Activated naive CD4-positive, alpha-beta T cell treated with anti-CD3 and anti-CD28 coated beads for 36 hours (primary cell): ENCODE results near the gene GLTP. TPM values are rescaled to one million over a fixed set of nuclear protein-coding genes. Genes with fewer than 3 reads are reported as not detected.

Experiments used
- CTCF ChIA-PET: fragments of 350-600 bp; sonication (Branson Sonifier 250); formaldehyde crosslinking; loops from one replicate; lab custom pipeline; 2021; ENCODE audit warnings: antibody characterized with exemption; lab: Charles Lee
- DNase-seq: peaks from one replicate; pipeline ENCODE4 v3.0.0-alpha.2; 2020
- H3K27ac Mint-ChIP-seq: one replicate; pipeline ENCODE4 v1.8.0; 2021; ENCODE audit warnings: mild to moderate bottlenecking, mixed read lengths
- H3K27me3 Mint-ChIP-seq: one replicate; pipeline ENCODE4 v1.8.0; 2021; ENCODE audit warnings: low read depth, mixed read lengths
- H3K36me3 Mint-ChIP-seq: one replicate; pipeline ENCODE4 v1.8.0; 2021; ENCODE audit warnings: low read depth, mixed read lengths
- H3K4me1 Mint-ChIP-seq: one replicate; pipeline ENCODE4 v1.8.0; 2021; ENCODE audit warnings: low read depth, mixed read lengths
- H3K4me3 Mint-ChIP-seq: one replicate; pipeline ENCODE4 v1.8.0; 2021; ENCODE audit warnings: mild to moderate bottlenecking, moderate library complexity, mixed read lengths
- H3K9me3 Mint-ChIP-seq: one replicate; pipeline ENCODE4 v1.8.0; 2021; ENCODE audit warnings: mixed read lengths
- intact Hi-C: fragments of 100-400 bp; cut with micrococcal nuclease; formaldehyde crosslinking; loops from one replicate; pipeline ENCODE4 v1.15.1; 2023
- total RNA-seq, 2 experiments: library from RNA; stranded (reverse); gene quantifications; one replicate each; pipeline ENCODE4 v1.2.3, GENCODE V29; 2021

Gene GLTP
- total RNA-seq, 2 experiments from 2014 or later = 18.1 to 19.9 TPM

- H3K27me3 Mint-ChIP-seq = no peaks in the 10 kb centered on the region
- H3K4me3 Mint-ChIP-seq = no peak overlapping the region
- H3K27ac Mint-ChIP-seq = no peak overlapping the region
- CTCF ChIA-PET = no interaction called here
- H3K36me3 Mint-ChIP-seq = peaks cover 20% of the 10 kb centered on the region
- H3K4me1 Mint-ChIP-seq = no peaks in the 10 kb centered on the region
- no peaks in the 10 kb centered on the region for H3K9me3 Mint-ChIP-seq
- DNase-seq = no peak
- intact Hi-C loops = no loop called here
These were observed 40.0 kb upstream of the GLTP start for GRCh38 chr12:109920261-109920780.

- intact Hi-C loops = no loop called here
- CTCF ChIA-PET = no interaction called here
- peaks cover 27% of the 10 kb centered on the region for H3K36me3 Mint-ChIP-seq
These were observed 39.1 kb upstream of the GLTP start for GRCh38 chr12:109919456-109919855.

GRCh38 chr12:109916045-109916444 is 35.7 kb upstream of the GLTP start:
- Mint-ChIP-seq H3K36me3 (peaks cover 30% of the 10 kb centered on the region), H3K9me3 (no peaks in the 10 kb centered on the region), H3K27me3 (no peaks in the 10 kb centered on the region), H3K4me3 (no peak overlapping the region), H3K4me1 (no peaks in the 10 kb centered on the region), H3K27ac (no peak overlapping the region)
- CTCF ChIA-PET = interaction anchor here (0.6 to 1.4 kb wide), 2 partner anchors 12 to 571 kb away, joined by 3 to 5 read pairs; no protein-coding TSS in a partner anchor
- intact Hi-C loops = no loop called here
- DNase-seq = no peak

More at GRCh38 chr12:109919456-109919855, 39.1 kb upstream of the GLTP start:
- Mint-ChIP-seq H3K4me3 (no peak overlapping the region), H3K27me3 (no peaks in the 10 kb centered on the region), H3K27ac (no peak overlapping the region), H3K9me3 (no peaks in the 10 kb centered on the region), H3K4me1 (no peaks in the 10 kb centered on the region)
- DNase-seq = no peak

GRCh38 chr12:109915171-109916040 is 35.1 kb upstream of the GLTP start:
- Mint-ChIP-seq H3K27me3 (no peaks in the 10 kb centered on the region), H3K4me3 (no peak overlapping the region), H3K36me3 (peaks cover 28% of the 10 kb centered on the region), H3K27ac (no peak overlapping the region), H3K9me3 (no peaks in the 10 kb centered on the region), H3K4me1 (no peaks in the 10 kb centered on the region)
- CTCF ChIA-PET = interaction anchor here (0.5 to 1.4 kb wide), 3 partner anchors 13 to 570 kb away, joined by 3 to 5 read pairs (median 3); no protein-coding TSS in a partner anchor
- DNase-seq = no peak
- intact Hi-C loops = no loop called here

- Mint-ChIP-seq H3K4me1 (no peaks in the 10 kb centered on the region), H3K27me3 (no peaks in the 10 kb centered on the region), H3K4me3 (no peak overlapping the region), H3K36me3 (peaks cover 29% of the 10 kb centered on the region), H3K9me3 (no peaks in the 10 kb centered on the region), H3K27ac (no peak overlapping the region)
- DNase-seq = no peak
- CTCF ChIA-PET = interaction anchor here (0.5 kb wide), 1 partner anchor 549 kb away, joined by 3 read pairs; no protein-coding TSS in a partner anchor
- intact Hi-C loops = no loop called here
These were observed 34.1 kb upstream of the GLTP start for GRCh38 chr12:109914461-109914860.

- peaks cover 33% of the 10 kb centered on the region for H3K36me3 Mint-ChIP-seq
These were observed 32.5 kb upstream of the GLTP start for GRCh38 chr12:109912855-109913321.

GRCh38 chr12:109910969-109911348 is 30.6 kb upstream of the GLTP start:
- DNase-seq = peak; percentile 23

More at GRCh38 chr12:109912855-109913321, 32.5 kb upstream of the GLTP start:
- H3K27ac Mint-ChIP-seq = peak overlapping the region; percentile 36
- no peak for DNase-seq
- H3K27me3 Mint-ChIP-seq = no peaks in the 10 kb centered on the region
- no peak overlapping the region for H3K4me3 Mint-ChIP-seq
- H3K9me3 Mint-ChIP-seq = no peaks in the 10 kb centered on the region
- intact Hi-C loops = no loop called here
- CTCF ChIA-PET = interaction anchor here (1.1 kb wide), 1 partner anchor 67 kb away, joined by 4 read pairs; no protein-coding TSS in a partner anchor
- H3K4me1 Mint-ChIP-seq = no peaks in the 10 kb centered on the region

GRCh38 chr12:109910254-109910968 is 30.1 kb upstream of the GLTP start:
- Mint-ChIP-seq H3K4me3 (no peak overlapping the region), H3K27ac (no peak overlapping the region), H3K9me3 (no peaks in the 10 kb centered on the region), H3K27me3 (no peaks in the 10 kb centered on the region), H3K36me3 (peaks cover 42% of the 10 kb centered on the region), H3K4me1 (no peaks in the 10 kb centered on the region)
- intact Hi-C loops = no loop called here
- no peak for DNase-seq
- CTCF ChIA-PET = interaction anchor here (1.1 to 1.3 kb wide), 3 partner anchors 11 to 65 kb away, joined by 4 read pairs; no protein-coding TSS in a partner anchor

More at GRCh38 chr12:109910969-109911348, 30.6 kb upstream of the GLTP start:
- no peak overlapping the region for H3K27ac Mint-ChIP-seq
- H3K9me3 Mint-ChIP-seq = no peaks in the 10 kb centered on the region
- H3K36me3 Mint-ChIP-seq = peaks cover 39% of the 10 kb centered on the region
- H3K4me1 Mint-ChIP-seq = no peaks in the 10 kb centered on the region
- intact Hi-C loops = no loop called here
- CTCF ChIA-PET = interaction anchor here (1.1 to 1.3 kb wide), 2 partner anchors 12 to 32 kb away, joined by 4 read pairs; no protein-coding TSS in a partner anchor
- no peak overlapping the region for H3K4me3 Mint-ChIP-seq
- no peaks in the 10 kb centered on the region for H3K27me3 Mint-ChIP-seq

GRCh38 chr12:109905301-109905700 is 25.0 kb upstream of the GLTP start:
- DNase-seq = no peak
- H3K9me3 Mint-ChIP-seq = no peaks in the 10 kb centered on the region
- peaks cover 15% of the 10 kb centered on the region for H3K4me1 Mint-ChIP-seq
- CTCF ChIA-PET = interaction anchor here (1.6 kb wide), 1 partner anchor 100 kb away, joined by 5 read pairs; no protein-coding TSS in a partner anchor
- peak overlapping the region; percentile 9 for H3K27ac Mint-ChIP-seq
- intact Hi-C loops = no loop called here
- H3K36me3 Mint-ChIP-seq = peaks cover 40% of the 10 kb centered on the region
- no peak overlapping the region for H3K4me3 Mint-ChIP-seq
- no peaks in the 10 kb centered on the region for H3K27me3 Mint-ChIP-seq

- intact Hi-C loops = no loop called here
- peaks cover 27% of the 10 kb centered on the region for H3K36me3 Mint-ChIP-seq
- no peak overlapping the region for H3K27ac Mint-ChIP-seq
- H3K9me3 Mint-ChIP-seq = no peaks in the 10 kb centered on the region
- H3K4me1 Mint-ChIP-seq = peaks cover 21% of the 10 kb centered on the region
- no peaks in the 10 kb centered on the region for H3K27me3 Mint-ChIP-seq
- H3K4me3 Mint-ChIP-seq = no peak overlapping the region
- CTCF ChIA-PET = no interaction called here
- DNase-seq = no peak
These were observed 22.6 kb upstream of the GLTP start for GRCh38 chr12:109902891-109903418.

GRCh38 chr12:109900752-109901580 is 20.6 kb upstream of the GLTP start:
- H3K27me3 Mint-ChIP-seq = no peaks in the 10 kb centered on the region

More at GRCh38 chr12:109900752-109901580, 20.6 kb upstream of the GLTP start:
- H3K36me3 Mint-ChIP-seq = peaks cover 17% of the 10 kb centered on the region
- peaks cover 21% of the 10 kb centered on the region for H3K4me1 Mint-ChIP-seq
- H3K27ac Mint-ChIP-seq = peak overlapping the region; percentile 37
- CTCF ChIA-PET = interaction anchor here (0.5 to 1.3 kb wide), 6 partner anchors 14 to 537 kb away, joined by 3 to 5 read pairs (median 3); no protein-coding TSS in a partner anchor
- intact Hi-C loops = loop anchor here (1.0 kb wide), 3 partner anchors 13 to 147 kb away; partner anchors contain the start of gene C12orf76
- H3K9me3 Mint-ChIP-seq = no peaks in the 10 kb centered on the region
- H3K4me3 Mint-ChIP-seq = peak overlapping the region; percentile 94
- DNase-seq = no peak
